Esophagus muscularis mucosa (tissue), 4 donors: Measurements from ENCODE around the gene PCBP3.

ENCODE experiments used
- CTCF ChIP-seq, 3 experiments: fragments of 200-600 bp in 2 of 3; fragments of 450-650 bp in 1 of 3; sonication (generic) in 2 of 3; IDR thresholded peaks; one replicate each; pipeline ENCODE4 v1.5.1; 2017 to 2019; ENCODE audit warnings: antibody characterized with exemption in 3 of 3, mild to moderate bottlenecking in 2 of 3, moderate library complexity in 1 of 3
- EP300 ChIP-seq: sonication (generic); formaldehyde crosslinking; IDR thresholded peaks from one replicate; pipeline ENCODE4 v1.6.1; 2017; ENCODE audit warnings: antibody characterized with exemption
- POLR2A ChIP-seq: fragments of 450-650 bp; IDR thresholded peaks from one replicate; pipeline ENCODE4 v1.6.1; 2017; ENCODE audit warnings: antibody characterized with exemption, moderate library complexity, mild to moderate bottlenecking, low read depth
- POLR2AphosphoS5 ChIP-seq, 2 donors: sonication (generic); formaldehyde crosslinking; IDR thresholded peaks; one replicate each; pipeline ENCODE4 v1.6.1; 2017; ENCODE audit warnings: antibody characterized with exemption in 2 of 2

GRCh38 chr21:45740088-45740440 lies 96.5 kb downstream of the PCBP3 start:
- TF ChIP-seq CTCF (IDR thresholded peaks at IDR 0.05) (no peak), POLR2A (no peak), POLR2AphosphoS5 (IDR thresholded peaks at IDR 0.05) (no peak), EP300 (no peak)
